ENCODE measurements around the gene PTX4.

The PTX4 gene

DNA sequence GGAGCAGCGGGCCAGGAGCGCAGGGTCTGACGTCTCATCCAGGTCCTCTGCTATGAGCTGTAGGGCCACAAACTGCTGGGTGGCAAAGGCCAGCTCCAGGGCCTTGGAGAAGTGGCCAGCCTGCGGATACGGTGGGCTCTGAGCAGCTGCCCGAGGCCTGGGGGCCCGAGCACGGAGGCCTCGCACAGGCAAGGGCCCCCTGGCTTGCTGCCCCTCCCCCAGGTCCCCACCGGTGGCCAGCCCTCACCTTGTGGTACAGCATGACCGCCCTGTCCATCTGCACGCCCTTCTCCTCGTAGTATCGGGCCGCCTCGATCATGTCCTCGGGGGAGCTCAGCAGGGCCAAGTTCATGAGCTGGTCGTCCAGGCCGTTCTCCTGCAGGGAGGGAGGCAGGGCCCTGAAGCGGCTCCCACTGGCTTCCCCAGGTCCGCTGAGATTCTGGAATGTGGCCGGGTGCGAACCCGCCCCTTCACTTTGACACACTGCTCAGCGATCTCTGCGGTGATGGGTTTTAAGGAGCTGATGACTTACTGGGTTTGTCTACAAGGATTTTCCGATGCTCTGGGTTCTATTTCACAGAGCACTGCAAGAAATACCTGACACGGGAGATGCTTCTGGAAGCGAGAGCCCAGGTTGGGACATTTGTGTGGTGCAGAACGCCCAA is 35.0 kb upstream of the PTX4 start:
- DNase-seq (ENCODE audit: low read depth in 2 of 2) = no peak

DNA sequence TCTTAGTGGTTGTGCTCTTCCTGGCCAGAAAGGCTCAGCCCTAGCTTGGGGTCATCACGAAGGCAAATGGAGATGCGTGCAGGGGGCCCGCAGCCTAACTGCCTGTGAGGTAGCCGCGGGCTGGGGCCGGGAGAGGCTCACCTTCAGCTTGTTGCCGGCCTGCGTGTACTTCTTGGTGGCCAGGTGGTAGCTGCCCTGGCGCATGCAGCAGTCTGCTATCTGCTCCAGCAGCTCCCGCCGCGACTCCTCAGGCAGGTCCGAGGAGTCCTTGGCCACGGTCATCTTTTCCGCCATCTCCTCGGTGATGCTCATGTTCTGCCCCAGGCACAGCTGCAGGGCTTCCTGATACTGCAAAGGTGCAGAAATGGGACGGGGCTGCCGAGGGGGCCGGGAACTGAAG is 31.7 kb upstream of the PTX4 start:
- no peak for DNase-seq (ENCODE audit: low read depth in 2 of 2)

DNA sequence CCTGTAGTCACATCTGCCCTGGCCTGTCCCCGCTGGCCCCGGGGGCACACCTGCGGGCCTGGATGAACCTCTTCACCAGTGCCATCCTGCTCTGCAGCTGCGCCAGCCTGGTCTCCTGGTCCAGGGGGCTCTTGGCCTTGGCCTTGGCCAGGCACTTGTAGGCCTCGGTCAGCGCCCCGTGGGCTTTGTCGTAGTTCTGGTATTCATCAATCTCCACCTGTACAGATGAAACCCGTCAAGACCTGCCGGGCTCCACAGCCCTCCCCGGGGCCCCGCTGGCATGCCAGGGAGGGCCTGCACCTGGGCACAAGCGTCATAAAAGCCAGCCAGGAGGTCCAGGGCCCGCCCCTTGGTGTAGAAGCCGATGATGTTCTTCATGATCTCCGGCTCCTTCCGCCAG is 31.1 kb upstream of the PTX4 start:
- no peak for DNase-seq (ENCODE audit: low read depth in 2 of 2)

DNA sequence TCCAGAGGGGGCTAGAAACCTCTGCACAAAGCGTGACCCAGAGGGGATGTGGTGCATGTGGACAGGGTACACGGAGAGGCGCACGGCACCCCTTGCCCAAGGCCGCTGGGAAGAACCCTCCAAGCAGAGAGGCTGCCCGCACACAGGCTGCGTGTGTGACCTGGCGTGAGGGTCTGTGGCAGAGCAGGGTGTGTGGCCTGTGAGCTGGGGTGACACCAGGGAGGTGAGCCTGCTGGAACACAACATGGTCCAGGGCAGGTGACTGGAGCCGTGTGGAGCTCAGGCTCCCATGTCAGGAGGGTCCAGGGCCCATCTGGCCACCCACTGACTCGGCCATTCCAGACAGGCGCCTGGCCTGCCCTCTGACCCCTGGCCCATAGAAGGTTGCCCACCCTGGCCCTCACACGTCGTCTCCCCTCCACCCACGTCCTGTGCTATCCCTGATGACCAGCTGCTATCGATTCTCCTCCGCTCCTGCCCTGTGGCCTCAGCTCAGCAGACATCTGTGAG is 29.9 kb upstream of the PTX4 start:
- no peak for DNase-seq (ENCODE audit: low read depth in 2 of 2)

DNA sequence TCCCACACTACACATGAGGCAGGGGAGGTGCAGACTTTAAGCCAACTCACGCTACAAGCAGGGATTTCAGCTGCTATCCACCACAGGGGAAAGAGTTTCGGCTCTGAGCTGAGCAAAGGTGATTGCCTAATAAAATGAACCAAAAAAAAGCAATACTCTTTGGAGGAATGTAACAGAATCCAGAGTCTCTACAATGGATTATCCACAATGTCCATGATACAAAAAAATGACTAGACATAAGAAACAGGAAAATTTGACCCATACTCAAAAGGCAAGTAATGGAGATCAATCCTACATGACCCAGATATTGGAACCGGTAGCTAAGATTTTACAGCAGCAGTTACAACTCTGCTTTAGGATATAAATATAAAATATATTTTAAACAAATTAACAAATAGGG is 25.8 kb upstream of the PTX4 start:
- no peak for DNase-seq (ENCODE audit: low read depth in 2 of 2)

DNA sequence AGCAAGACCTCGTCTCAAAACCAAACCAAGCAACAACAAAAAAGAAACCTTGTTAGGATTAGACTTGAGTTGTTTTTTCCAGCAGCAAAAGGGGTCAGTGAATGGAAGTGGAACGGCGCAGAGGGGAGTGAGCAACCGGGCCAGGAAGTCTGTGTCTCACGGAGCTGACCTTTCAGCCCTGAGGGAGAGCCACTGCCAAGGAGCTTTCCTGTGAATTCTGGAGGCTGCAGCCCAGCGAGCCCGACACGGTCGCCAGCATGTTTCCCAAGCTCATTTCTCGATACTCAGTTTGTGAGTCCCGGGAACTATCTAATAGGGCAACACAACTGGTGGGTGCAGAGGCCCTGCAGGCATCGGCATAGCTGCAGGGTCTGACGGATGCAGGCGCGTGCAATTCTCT is 24.0 kb upstream of the PTX4 start:
- DNase-seq (ENCODE audit: low read depth in 2 of 2) = no peak

DNA sequence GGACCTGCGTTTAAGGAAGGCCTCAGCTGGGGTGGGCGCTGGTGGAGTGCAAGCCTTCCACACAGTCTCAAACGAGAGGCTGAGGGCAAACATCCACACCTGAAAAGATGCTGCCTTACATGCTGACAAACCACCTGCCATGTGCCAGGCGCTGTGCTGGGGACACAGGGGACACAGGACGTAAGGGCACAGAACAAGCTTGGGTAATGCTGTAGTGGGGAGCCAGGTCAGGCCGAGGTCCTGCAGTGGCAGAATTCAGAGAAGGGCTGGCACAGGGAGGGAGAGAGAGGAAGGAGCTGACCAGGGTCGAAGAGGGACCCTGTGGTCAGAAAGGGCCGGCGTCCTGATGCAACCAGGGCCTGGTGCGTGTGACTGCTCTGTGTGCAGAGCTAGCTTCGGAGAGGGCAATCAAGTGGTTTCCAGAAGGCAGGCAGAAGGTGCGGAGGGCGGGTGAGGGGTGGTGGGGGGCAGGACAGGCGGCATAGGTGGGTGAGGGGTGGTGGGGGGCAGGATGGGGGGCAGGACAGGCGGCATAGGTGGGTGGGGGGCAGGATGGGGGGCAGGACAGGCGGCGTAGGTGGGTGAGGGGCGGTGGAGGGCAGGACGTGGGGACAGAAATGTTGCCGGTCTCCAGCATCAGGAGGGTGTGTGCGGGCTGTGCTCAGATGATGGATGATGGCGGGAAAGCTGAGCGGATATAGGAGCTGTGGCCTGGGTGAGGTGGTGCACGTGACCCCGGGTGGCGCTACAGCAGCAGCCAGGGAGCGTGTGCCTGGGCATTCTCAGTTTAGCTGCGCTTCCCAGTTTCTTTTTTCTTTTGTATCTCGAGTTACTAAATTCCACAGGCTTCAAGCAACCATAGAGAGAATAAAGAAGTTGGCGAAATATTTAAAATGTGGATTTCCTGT is 23.2 kb upstream of the PTX4 start:
- DNase-seq (ENCODE audit: low read depth in 2 of 2) = no peak

DNA sequence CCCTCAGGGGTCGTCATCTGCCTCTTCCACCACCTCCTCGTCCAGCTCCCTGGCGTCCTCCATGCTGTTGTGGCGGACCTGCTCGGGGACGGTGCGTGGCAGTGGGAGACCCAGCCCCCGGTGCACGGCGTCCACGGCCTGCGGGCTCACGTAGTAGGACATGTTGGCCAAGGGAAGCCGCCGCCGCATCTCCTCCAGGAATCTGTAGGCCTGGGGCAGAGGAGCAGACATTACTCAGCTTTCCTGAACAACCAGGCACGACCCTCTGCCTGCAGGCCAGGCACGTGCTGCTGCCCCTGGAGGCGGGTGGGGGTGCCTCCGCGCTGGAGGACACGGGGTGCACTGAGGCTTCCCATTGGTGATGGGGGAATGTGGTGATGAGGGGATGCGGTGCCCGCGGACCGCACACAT is 22.2 kb upstream of the PTX4 start:
- DNase-seq (ENCODE audit: low read depth in 2 of 2) = no peak

DNA sequence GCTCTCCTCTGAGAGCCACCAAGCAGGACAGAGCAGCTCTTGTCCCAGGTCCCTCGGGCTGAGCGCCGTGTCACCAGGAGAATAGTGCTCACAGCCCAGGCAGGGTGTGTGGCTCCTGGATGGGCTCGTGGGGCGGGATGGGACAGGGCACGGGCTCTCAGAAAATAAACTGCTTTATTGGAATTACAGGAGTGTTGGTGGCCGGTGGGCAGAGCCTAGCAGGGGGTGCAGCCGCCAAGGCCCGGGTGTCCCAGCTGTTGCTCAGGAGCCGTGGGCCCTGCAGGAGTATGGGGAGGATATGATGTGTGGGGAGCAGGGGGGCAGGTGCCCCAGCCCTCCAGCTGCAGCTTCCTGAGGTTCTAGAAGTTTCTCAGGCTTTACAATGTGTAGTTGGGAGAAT is 21.5 kb upstream of the PTX4 start:
- DNase-seq (ENCODE audit: low read depth in 2 of 2) = no peak

DNA sequence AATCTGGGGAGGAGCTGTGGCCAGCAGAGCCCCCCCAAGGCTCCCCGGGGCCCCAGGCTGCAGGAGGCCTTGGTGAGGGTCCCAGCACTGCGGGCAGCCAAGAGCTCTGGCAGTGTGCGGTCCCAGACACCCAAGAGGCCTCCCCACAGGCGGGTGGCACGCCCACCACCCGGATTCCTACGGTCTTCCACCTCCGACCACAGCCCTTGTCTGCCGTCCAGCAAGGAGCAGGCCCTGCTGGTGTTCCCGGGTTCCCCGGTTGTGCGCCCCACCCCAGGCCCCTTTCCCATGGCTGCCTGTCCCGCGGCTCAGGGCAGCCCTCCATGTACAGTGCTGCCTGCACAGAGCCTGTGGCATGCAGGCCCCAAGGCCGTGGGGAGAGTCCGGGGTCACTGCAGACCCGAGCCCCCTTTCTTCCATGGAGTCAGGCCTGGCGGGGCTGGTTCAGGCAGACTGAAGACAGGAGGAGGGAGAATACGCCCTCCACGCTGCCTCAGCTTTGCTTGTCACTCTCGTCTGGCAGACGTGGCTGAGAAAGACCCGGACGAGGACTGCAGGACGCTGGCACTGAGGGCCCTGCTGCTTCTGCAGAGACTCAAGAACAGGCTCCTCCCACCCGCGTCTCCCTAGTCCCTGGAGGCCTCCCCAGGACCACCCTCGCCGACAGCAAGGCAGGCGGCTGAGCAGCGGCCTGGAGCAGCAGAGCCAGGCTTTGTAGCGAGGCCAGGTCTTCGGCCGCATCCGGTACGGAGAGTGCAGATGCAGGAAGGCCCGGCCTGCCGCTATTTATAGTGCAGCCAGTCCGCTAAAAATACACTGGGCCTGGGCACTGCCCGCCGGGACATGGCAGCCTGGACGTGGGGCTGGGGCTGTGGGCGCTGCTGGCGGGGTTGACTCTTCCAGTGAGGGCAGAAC is 20.8 kb upstream of the PTX4 start:
- no peak for DNase-seq (ENCODE audit: low read depth in 2 of 2)

DNA sequence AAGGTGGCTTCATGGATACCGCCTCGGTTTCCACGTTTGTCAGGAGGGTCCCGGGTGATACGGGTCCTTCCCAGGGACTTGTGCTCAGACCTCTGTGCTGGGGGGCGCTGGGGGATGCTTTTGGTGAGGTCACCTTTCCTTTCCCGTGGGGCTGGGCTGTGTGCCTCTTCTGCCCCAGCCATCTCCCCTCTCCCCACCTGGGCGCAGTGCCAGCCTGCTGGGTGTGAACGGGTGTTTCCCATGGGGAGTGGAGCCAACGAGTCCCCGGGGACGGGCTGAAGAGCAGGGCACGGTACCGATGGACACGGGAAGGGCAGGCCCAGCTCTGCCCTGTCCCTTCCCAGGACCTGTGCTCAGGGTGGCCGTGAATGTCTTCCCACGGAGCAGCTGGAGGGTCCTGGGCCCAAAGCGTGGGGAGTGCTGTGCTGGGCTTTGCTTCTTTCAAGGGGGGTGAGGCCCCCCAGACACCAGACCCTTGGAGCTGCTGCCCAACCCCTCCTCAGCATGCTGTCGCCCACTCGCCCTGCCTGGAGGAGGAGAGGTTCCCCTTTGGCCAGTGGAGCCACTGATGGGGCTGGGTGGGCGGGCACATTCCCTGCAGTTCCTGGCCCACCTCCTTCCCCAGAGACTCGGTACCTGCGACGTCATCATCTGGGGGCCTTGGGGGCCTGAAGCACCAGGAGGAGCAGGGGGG is 19.9 kb upstream of the PTX4 start:
- no peak for DNase-seq (ENCODE audit: low read depth in 2 of 2)

DNA sequence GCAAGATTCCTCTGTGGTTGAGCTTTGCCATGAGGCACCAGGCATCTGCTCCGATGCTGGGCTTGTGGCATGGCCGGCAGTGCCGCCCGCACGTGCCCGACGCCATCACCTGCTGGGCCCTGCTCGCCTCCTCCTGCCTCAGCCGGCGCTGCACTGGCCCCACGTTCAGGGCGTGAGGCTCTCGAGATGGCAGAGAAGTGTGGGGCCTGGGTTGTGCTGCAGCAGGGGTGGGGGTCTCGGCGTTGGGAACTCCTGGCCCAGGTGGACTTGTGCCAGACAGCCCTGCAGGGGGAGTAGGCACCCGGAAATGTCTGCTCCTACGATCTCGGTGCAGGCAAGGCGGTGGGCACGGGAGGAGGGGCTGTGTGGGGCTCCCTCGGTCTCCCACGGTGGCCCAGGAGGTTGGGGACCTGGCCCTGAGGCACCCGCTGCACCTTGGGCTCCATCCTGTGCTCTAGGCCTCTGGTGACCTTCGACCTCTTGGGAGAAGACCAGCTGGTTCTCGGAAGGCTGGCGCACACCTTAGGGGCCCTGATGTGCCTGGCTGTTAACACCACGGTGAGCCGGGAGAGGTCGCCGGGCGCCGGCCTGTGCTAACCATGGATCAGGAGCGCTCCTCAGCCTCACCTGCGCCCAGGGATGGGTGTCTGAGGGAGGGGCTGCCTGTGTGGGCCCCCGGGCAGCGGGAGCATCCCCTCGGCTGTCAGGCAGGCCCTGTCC is 17.9 kb upstream of the PTX4 start:
- DNase-seq (ENCODE audit: low read depth in 2 of 2) = no peak

DNA sequence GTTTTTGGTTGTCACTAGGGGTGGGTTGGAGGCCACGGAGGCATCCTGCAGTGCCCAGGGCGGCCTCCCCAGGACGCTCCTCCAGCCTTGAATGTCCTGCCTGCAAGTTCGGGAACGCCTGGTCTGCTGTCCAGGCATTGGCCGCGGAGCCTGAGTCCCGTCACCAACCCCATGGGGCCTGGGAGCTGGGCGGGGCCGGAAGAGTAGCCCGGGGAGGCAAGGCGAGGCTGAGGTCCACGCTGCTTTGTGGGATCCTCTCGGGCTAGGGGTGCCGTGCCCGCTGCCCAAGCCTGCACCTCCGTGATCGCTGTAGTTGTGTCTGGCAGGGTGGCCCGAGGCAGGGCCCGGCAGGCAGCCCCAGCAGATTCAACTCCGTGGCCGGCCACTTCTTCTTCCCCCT is 17.2 kb upstream of the PTX4 start:
- DNase-seq (ENCODE audit: low read depth in 2 of 2) = no peak

DNA sequence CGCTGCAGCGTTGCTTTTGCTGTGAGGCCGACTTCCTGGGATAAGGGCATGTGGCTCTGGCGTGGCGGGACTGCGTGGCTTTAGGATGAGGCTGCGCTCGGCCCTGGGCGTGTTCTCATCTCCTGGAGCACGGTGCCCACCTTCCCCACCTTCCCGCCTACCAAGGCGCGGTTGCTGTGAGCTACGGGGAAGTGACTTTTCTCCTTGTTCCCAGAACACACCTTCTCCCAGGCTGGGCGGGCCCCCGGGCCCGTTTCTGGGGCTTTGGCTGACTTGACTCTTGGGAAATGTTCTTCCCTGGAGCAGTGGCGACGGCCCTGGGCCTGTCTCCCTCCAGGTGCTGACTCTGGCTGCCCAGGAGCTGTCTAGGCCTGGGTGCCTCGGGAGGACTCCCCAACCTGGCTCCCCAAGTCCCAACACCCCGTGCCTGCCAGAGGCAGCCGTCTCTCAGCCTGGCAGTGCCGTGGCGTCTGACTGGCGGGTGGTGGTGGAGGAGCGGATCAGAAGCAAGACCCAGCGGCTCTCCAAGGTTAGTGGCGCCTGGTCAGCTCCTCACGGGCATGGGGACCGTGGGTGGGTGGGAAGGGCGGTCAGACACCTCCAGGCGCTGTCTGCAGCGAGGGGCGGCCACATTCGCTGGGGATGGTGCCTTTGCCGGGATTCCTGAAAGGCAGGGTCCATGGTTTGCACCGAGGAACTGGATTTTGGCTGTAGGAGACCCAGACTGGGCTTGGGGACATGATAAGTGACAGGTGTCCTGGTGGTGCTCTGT is 16.5 kb upstream of the PTX4 start:
- DNase-seq (ENCODE audit: low read depth in 2 of 2) = no peak

DNA sequence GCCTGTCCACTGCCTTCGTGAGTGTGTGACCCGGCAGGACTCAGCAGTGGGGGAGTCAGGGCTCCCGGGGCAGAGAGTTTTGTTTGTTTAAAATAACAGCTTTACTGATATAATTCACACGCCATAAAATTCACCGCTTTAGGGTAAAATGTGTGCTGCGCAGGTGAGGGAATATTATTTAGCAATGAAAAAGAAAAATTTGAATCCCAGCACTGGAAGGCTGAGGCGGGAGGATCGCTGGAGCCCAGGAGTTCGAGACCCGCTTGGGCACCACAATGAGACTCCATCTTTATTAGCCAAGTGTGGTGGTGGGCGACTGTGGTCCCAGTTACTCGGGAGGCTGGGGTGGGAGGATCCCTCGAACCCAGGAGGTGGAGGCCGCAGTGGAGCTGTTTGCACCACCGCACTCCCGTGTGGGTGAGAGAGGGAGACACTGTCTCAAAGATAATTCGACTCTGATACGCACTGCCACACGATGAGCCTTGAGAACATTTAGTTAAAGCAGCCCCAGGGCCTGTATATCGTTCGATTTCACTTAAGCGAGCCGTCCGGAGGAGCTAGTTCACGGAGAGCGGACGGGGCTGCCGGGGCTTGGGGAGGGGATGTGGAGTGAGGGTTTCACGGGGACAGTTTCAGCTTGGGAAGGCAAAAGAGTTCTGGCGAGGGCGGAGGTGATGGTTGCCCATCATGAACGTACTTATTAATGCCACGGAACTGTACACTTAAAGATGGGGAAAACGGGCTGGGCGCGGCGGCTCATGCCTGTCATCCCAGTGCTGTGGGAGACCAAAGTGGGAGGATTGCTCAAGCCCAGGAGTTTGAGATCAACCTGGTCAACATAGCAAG is 14.6 kb upstream of the PTX4 start:
- no peak for DNase-seq (ENCODE audit: low read depth in 2 of 2)

DNA sequence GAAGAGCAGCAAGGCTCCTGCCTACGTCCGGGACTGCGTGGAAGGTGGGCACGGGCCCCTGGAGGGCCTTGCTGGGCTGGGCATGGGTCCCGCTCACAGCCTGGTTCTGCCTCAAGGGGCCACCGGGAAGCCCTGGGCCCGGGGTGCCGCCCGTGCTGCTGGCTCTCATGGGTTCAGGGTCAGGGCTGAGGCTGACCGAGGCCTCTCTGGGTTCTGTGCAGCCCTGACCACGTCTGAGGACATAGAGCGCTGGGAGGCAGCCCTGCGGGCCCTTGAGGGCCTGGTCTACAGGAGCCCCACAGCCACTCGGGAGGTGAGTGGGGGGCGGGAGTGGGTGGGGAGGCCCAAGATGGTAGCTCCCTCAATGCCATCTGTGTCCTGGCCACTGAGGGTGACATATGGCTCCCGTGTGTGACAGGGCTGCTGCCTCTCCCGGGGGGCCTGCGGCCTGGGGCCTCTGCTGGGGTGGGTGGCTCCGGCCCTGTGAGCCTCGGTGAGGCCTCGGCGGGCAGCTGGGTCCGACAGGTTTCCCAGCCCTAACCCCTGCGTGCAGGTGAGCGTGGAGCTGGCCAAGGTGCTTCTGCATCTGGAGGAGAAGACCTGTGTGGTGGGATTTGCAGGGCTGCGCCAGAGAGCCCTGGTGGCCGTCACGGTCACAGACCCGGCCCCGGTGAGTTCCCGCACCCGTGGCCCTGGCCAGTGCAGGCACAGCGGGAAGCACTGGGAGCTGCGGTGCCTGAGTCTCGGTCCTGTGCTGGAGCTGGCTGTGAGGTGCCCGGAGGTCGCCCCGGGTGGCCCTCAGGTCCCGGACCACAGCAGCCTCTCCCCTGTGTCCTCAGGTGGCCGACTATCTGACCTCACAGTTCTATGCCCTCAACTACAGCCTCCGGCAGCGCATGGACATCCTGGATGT is 13.6 kb upstream of the PTX4 start:
- DNase-seq (ENCODE audit: low read depth in 2 of 2) = no peak

DNA sequence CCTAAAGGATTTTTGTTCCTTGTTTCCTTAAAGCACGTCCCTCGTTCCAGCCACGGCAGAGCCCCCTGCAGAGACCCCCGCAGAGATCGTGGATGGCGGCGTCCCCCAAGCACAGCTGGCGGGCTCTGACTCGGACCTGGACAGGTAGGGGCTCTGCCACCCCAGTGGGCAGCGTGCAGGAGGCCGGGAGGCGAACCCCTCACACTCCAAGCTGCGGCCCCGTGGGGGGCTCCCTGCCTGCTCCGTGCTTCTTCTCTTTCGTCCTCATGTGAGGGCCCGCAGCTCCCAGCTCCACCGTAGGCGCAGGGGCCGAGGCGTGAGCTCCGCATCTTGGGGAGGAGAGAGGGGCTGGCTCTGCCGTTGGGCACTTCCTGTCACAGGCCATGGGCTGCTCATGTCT is 12.9 kb upstream of the PTX4 start:
- no peak for DNase-seq (ENCODE audit: low read depth in 2 of 2)

Measured in stimulated activated CD8-positive, alpha-beta memory T cell treated with anti-CD3 and anti-CD28 coated beads, Interleukin-15, amount 100 ng/mL, for 48 hours (primary cell).